ENCODE data around the gene TMEM69.

- TF ChIP-seq CTCF (IDR thresholded peaks at IDR 0.05) = no peak
- TF ChIP-seq ZFX (IDR thresholded peaks at IDR 0.05; ENCODE audit: borderline replicate concordance) = no peak
Measured at GRCh38 chr1:45730780-45731319, 42.9 kb downstream of the TMEM69 start.
